HCEC 1CT (cell line): Measurements from ENCODE around the gene GPER1.
A peak's percentile ranks its signal among the peaks of the same experiment; 100 is the strongest.

ENCODE experiments used
- DNase-seq: peaks from one replicate; pipeline ENCODE4 v3.0.0-alpha.2; 2017

GPER1 gene

DNA sequence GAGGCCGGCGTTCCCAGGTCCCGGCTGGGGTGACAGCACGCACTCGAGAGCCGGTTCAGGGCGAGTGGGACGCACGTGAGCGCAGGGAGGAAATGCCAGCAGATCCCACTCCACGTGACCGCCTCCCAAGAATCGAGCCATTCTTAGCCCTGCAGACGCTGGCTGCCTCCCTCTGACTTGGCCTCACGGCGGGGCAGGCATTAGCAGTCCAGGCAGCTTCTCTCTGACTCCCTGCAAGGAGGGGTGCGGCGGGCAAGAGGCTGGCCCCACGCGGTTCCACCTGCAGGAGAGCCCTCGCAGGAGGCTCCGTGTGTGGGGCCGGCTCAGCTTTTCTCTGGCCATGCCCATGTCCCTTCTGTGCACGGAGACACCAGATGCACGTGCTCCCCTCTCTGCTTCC is 33.5 kb upstream of the GPER1 start:
- DNase-seq, result no peak

- no peak for DNase-seq
These were observed 33.0 kb upstream of the GPER1 start for GRCh38 chr7:1054861-1055450.

DNA sequence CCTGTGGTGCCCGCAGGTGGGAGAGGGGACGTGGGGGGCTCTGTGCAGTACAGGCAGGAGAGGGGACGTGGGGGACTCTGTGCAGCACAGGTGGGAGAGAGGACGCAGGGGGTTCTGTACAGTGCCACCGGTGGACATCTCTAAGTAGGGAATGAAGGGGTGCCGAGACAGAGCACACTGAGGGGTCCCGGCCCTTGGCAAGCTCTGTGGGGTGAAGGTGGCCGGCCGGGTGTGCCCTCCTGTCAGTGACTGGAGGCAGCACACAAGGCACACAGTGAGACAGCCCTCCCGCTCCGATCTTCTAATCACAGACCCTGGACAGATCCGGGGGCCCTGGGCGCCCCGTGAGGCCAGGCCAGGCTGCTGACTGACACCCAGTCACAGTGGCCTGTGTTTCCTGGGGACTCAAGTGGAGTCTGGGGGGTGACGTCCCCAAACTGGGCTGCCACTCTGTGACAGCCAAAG is 32.4 kb upstream of the GPER1 start:
- DNase-seq, result no peak

DNA sequence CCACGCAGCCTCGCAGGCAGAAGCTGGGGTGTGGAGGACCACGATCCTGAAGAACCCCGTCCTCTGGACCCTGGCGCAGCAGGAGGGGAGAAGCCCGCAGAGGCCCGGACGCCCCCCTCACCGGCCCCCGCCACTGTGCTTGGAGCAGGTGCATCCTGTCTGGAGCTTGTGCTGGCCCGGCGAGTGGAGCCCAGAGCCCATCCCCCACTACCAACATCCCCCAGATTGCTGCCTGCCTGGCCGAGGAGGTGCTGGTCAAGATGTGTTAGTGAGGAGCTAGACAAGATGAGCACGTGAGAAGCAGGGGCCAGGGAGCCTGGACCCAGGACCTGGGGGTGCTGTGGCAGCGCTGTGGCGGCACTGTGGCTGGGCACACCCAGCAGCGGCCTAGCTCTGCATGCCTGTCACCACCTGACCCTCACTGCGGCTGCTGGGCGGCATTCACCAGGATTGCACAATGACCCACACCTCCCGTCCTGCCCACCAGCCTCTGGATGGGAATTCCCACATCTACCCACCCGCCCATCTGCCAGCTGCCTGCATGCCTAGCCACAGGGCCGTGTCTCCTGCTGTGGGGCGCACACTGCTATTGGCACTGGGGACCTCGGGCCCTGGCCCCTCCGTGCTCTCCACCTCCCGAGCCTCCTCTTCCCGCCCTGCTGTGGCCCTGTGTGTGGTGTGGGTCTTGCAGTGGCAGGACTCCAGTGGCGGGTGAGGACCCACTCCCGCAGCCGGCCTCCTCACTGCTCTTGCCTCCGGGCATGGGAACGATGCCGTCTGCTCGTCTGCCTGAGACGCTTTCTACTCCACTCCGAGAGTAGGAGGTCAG is 31.7 kb upstream of the GPER1 start:
- no peak for DNase-seq

- no peak for DNase-seq
These were observed 31.0 kb upstream of the GPER1 start for GRCh38 chr7:1056785-1057410.

GRCh38 chr7:1057416-1058291 is 30.3 kb upstream of the GPER1 start:
- DNase-seq, result no peak

GRCh38 chr7:1058311-1058710 is 29.6 kb upstream of the GPER1 start:
- no peak for DNase-seq

DNA sequence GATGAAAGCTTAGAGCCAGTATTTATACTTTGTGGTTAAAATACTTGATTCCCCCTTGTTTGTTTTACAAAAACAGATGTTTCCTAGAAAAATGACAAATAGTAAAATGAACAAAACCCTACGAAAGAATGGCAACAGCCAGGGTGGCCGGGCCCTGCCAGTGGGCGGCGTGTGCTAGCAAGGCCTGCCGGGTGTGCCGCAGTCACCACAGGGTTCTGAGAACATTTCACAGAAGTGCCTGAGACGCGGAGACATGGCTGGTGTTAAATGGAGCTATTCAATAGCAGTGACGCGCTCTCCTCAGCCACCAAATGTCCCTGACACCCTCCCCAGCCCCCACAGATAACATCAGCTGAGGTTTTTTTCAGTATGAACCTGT is 29.1 kb upstream of the GPER1 start:
- DNase-seq, result peak; percentile 41

GRCh38 chr7:1059200-1060091 is 28.5 kb upstream of the GPER1 start:
- DNase-seq, result peak; percentile 8

- DNase-seq, result no peak
These were observed 27.4 kb upstream of the GPER1 start for GRCh38 chr7:1060315-1061072.

DNA sequence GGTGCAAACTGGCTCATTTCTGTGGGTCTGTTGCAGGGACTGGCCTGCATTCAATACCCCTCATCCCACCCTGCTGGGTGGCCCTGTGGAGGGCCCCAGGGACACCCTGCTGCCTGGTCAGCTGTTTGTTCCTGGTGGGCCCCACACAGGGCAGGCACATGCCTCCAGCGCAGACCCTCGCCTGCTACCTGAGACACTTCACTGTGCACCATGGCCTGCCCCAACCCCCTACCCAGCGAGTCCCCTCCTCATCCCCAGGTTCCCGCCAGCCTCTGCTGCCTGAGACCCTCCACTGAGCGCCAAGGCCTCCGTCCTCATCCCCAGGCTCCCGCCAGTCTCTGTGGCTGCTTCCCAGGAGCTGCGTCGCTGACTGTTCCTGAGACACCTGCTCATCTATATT is 26.7 kb upstream of the GPER1 start:
- no peak for DNase-seq

DNA sequence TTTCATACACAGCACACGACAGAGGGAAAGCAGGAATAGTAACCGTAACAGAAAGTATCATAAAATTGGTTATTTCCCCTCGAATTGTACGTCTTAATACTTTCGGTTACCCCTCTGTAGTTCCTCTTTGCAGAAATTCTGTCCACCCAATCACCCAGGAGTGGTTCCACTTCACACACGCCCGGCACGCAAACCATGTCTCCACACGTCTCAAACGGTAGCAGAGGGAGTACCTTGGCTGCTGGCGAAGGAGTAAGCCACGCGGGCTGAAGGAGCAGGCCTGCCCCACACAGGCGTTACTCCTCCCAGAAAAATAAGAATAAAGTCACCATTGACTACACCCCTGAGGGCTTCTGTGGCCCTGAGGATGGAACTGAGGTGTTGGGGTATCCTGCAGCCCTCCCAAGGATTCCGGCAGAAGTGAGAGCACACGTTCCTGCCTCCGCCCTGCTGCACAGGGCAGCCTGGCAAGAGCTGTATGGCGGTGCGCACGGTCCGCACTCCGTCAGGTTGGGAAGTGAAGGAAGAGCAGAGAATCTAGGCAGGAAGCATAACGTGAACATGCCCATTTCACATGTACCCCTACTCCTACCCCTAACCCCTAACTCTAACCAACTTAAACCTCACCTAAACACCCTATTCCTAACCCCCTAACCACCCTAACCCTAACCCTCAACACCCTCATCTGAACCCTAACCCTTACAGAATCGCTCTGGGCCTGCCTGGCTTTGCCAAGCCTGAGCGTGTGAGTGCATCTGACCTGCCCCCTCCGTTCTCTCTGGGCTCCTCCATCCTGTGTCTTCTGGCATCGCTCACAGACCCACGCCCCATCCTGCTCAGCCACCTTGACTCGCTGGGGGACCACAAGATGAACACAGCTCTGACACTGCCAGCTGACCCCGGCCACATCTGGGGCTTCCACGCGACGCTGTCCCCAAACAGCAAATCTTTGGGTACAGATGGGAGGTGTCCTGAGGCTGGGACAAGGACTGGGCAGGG is 25.3 kb upstream of the GPER1 start:
- no peak for DNase-seq

DNA sequence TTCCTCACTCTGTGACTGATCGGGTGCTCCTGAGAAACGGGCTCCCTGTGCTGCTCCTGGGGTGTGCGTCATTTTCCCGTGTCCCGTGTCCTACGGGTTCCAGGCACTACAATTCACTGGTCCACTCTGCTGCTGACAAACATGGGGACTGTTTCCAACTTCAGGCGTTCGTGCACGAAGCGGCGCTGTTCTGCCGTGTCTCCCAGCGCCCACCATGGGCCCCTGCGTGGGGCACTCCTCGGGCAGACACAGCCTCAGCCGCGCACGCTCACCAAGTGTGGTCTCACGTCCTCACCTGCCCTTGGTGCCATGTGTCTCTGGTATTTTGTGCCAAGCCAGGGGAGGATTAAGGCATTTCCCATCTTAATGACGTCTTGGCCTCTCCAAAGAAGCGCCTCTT is 24.6 kb upstream of the GPER1 start:
- DNase-seq, result no peak

- no peak for DNase-seq
These were observed 23.3 kb upstream of the GPER1 start for GRCh38 chr7:1064581-1064980.

DNA sequence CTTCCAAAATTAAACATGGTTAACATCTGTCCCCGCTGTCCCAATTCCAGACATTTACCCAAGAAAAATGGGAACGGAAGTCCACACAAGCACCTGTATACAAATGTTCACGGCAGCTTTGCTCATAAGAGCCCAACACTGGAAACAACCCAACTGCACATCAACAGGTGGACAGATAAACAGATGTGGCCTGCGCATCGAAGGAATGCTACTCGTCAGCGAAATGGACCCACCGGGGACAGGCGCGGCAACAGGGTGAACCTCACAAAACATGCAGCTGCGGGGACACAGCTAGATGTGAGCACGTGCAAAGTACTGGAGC is 22.7 kb upstream of the GPER1 start:
- DNase-seq, result no peak

DNA sequence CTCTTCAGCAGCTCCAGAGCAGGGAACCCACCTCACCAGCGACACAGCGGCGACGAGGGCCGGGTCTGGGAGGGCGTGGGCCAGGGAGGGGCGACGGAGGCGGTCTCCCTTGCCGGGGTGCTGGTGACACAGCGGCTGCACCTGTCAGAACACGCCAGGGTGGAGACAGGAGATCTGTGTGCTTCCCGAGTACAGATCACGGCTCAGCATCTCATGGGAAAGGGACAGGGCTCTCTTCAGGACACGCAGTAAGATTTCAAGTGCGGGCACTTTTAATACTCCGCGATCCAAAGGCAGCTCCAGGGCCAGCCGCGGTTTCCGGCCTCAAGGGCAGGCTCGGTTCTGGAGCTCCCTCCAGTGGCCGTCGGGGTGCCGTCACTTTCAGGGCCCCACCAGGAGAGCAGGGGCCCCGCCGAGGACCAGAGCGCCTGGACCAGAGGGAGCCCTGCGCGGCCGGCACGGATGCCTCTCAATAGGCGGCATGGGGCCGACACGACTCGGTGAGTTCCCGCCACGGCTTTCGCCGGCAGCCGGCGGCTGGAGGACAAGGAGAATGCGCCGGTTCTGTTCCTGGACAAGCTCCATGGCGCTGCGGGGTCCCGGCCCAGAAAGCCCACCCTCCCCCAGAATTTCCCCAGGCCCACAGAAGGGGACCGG is 22.2 kb upstream of the GPER1 start:
- DNase-seq, result peak; percentile 55

GRCh38 chr7:1066242-1066588 is 21.7 kb upstream of the GPER1 start:
- no peak for DNase-seq

DNA sequence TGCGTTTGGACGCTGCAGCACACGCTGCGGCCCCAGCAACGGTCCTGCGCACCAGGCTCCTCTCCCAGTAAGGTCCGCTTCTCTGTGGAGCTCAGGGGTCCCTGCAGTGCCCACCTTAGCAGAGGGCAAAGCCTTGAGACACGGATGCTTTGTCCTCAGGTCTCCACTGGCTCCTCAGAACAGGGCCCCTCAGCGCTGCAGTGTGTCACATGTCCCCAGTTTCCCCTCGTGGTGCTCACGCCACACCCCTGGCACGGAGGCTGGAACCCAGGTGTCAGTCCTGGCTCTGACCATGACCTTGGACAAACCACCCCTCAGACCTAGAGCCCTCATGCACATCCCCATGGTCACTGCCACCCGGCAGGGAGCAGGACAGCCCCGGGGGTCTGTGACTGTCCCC is 19.9 kb upstream of the GPER1 start:
- DNase-seq, result no peak

DNA sequence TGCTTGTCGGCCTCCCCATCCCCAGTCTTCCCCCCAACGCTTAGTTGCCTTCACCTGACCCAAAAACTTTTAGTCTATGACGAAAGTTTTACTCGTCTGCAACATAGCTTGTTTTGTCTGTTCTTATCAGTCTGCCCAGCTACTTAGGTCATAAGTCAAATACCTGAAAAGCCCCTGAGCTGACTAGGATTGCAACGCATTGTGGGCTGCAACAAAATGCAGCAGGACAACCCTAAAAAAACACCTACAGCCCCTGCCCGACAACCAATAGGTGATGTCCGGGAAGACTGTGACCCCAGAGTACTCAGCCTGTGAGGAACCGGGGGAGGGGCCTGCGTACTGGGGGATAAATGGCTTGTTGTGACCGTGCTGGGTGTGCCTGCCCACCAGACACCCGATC is 19.3 kb upstream of the GPER1 start:
- DNase-seq, result no peak

DNA sequence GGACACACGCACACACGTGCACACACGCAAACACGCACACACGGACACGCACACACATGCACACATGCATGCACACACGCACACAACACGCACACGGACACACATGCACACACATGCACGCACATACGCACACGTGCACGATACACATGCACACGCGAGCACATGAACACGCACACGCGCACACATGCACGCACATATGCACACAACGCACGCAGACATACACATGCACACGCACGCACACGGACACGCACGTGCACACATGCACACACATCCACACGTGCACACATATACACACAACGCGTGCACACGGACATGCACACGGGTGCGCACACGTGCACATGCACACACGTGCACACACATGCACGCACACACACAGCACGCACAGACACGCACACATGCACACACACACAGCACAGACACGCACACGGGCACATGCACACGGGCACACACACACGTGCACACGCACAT is 17.3 kb upstream of the GPER1 start:
- no peak for DNase-seq
